Kidney epithelial cell (primary cell): ENCODE measurements around the gene LIG4. TPM values are rescaled to one million over a fixed set of nuclear protein-coding genes. Genes with fewer than 3 reads are reported as not detected.

ENCODE experiments used
- DNase-seq: peaks from one replicate; pipeline ENCODE4 v3.0.0-alpha.2; 2010; ENCODE audit warnings: low read depth
- H3K27me3 ChIP-seq: 2 replicates; pipeline ENCODE4 v1.6.0; 2011; ENCODE audit warnings: low read length; ENCODE audit not compliant: control insufficient read depth, insufficient read depth
- H3K36me3 ChIP-seq: 2 replicates; pipeline ENCODE4 v1.5.1; 2011; ENCODE audit warnings: low read length; ENCODE audit not compliant: control insufficient read depth, insufficient read depth
- H3K4me3 ChIP-seq: 2 replicates; pipeline ENCODE4 v1.5.1; 2011; ENCODE audit warnings: low read depth, mild to moderate bottlenecking, control low read depth, low read length
- total RNA-seq: library from RNA; depleted of rRNA; stranded (reverse); fragments of >200 nt; gene quantifications from 2 replicates; pipeline ENCODE4 v1.2.3, GENCODE V29; 2015
- TF ChIP-seq, protein P1 (sequence below): IDR thresholded peaks from 2 replicates; pipeline ENCODE4 v1.5.1; 2011; ENCODE audit warnings: mild to moderate bottlenecking, moderate library complexity, low read length, control low read depth, inconsistent platforms; ENCODE audit not compliant: insufficient read depth, poor library complexity, severe bottlenecking

The LIG4 gene
- total RNA-seq, 1 donor from 2014 or later, result 17.3 TPM

GRCh38 chr13:108210551-108210950 is 4.8 kb downstream of the LIG4 start:
- TF ChIP-seq, protein P1, sequence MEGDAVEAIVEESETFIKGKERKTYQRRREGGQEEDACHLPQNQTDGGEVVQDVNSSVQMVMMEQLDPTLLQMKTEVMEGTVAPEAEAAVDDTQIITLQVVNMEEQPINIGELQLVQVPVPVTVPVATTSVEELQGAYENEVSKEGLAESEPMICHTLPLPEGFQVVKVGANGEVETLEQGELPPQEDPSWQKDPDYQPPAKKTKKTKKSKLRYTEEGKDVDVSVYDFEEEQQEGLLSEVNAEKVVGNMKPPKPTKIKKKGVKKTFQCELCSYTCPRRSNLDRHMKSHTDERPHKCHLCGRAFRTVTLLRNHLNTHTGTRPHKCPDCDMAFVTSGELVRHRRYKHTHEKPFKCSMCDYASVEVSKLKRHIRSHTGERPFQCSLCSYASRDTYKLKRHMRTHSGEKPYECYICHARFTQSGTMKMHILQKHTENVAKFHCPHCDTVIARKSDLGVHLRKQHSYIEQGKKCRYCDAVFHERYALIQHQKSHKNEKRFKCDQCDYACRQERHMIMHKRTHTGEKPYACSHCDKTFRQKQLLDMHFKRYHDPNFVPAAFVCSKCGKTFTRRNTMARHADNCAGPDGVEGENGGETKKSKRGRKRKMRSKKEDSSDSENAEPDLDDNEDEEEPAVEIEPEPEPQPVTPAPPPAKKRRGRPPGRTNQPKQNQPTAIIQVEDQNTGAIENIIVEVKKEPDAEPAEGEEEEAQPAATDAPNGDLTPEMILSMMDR, result no peak

GRCh38 chr13:108200781-108201398 is 14.4 kb downstream of the LIG4 start:
- no peaks in the 10 kb centered on the region for H3K27me3 ChIP-seq
- TF ChIP-seq, protein P1, result no peak
- no peak overlapping the region for H3K4me3 ChIP-seq
- no peaks in the 10 kb centered on the region for H3K36me3 ChIP-seq
- peak; percentile 26 for DNase-seq

More at GRCh38 chr13:108210551-108210950, 4.8 kb downstream of the LIG4 start:
- DNase-seq, result no peak
- Histone ChIP-seq H3K4me3 (no peak overlapping the region), H3K36me3 (no peaks in the 10 kb centered on the region), H3K27me3 (no peaks in the 10 kb centered on the region)

- Histone ChIP-seq H3K4me3 (no peak overlapping the region), H3K36me3 (no peaks in the 10 kb centered on the region), H3K27me3 (no peaks in the 10 kb centered on the region)
- no peak for DNase-seq
- TF ChIP-seq, protein P1, result no peak
These were observed 19.5 kb downstream of the LIG4 start for GRCh38 chr13:108195861-108196260.

DNA sequence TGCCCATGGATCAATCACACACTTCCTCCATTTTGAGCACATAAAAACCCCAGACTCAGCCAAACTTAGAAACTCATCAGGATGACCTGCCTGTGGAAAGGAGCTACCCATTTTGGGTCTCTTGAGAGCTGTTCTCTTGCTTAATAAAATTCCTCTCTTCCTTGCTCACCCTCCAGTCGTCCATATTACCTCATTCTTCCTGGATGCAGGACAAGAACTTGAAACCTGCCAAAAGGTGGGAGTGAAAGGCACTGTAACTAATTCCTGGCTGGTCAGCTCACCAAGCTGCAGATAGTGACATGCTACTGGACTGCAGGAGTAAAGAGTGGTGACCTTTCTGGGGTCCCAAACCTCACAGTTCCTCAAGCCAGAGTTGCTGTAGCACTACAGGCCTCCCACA is 20.2 kb downstream of the LIG4 start:
- no peaks in the 10 kb centered on the region for H3K27me3 ChIP-seq
- no peaks in the 10 kb centered on the region for H3K36me3 ChIP-seq
- no peak overlapping the region for H3K4me3 ChIP-seq
- DNase-seq, result no peak
- TF ChIP-seq, protein P1, result no peak

GRCh38 chr13:108194435-108194936 is 20.9 kb downstream of the LIG4 start:
- TF ChIP-seq, protein P1, result no peak
- Histone ChIP-seq H3K4me3 (no peak overlapping the region), H3K27me3 (no peaks in the 10 kb centered on the region), H3K36me3 (no peaks in the 10 kb centered on the region)
- no peak for DNase-seq

- H3K36me3 ChIP-seq, result no peaks in the 10 kb centered on the region
- no peak for DNase-seq
- TF ChIP-seq, protein P1, result no peak
- H3K4me3 ChIP-seq, result no peak overlapping the region
- H3K27me3 ChIP-seq, result no peaks in the 10 kb centered on the region
These were observed 21.5 kb downstream of the LIG4 start for GRCh38 chr13:108193806-108194205.
